H1 (cell line): ENCODE measurements around the gene NSA2. TPM values are rescaled to one million over a fixed set of nuclear protein-coding genes. Genes with fewer than 3 reads are reported as not detected.

Source experiments
- ATF2 ChIP-seq: IDR thresholded peaks from 2 replicates; pipeline ENCODE4 v1.6.1; 2012; ENCODE audit warnings: low read length, inconsistent platforms
- CEBPB ChIP-seq: IDR thresholded peaks from 2 replicates; pipeline ENCODE4 v1.6.1; 2012; ENCODE audit warnings: low read depth, low read length
- CHD2 ChIP-seq: IDR thresholded peaks from 2 replicates; pipeline ENCODE4 v1.6.1; 2012; ENCODE audit warnings: low read length, improper control_type of control experiment
- CHD7 ChIP-seq: fragments of 300-600 bp; sonication (generic); IDR thresholded peaks from 2 replicates; pipeline ENCODE4 v1.7.1; 2012; ENCODE audit warnings: low read length, moderate library complexity, mild to moderate bottlenecking, inconsistent platforms; ENCODE audit not compliant: insufficient replicate concordance
- EP300 ChIP-seq, 2 experiments: IDR thresholded peaks; 1 replicate in 1 of 2; 2 replicates in 1 of 2; pipeline ENCODE4 v1.6.1; 2011 to 2012; ENCODE audit warnings: low read depth in 2 of 2, low read length in 2 of 2, mild to moderate bottlenecking in 2 of 2, borderline replicate concordance in 1 of 2, inconsistent platforms in 1 of 2, moderate library complexity in 1 of 2
- HDAC6 ChIP-seq: IDR thresholded peaks from one replicate; pipeline ENCODE4 v1.7.1; 2012; ENCODE audit warnings: low read depth, mild to moderate bottlenecking, inconsistent platforms, low read length, moderate library complexity
- TEAD4 ChIP-seq: IDR thresholded peaks from 2 replicates; pipeline ENCODE4 v1.6.1; 2012; ENCODE audit warnings: low read depth, low read length, inconsistent platforms, mixed read lengths
- polyA plus RNA-seq, 7 experiments: library from polyadenylated mRNA; depleted of rRNA in 3 of 7; stranded (reverse) in 5 of 7; unstranded in 2 of 7; fragments of >200 nt in 5 of 7; fragments of 200-250 nt in 2 of 7; gene quantifications; 1 replicate in 5 of 7; 2 replicates in 1 of 7; 4 replicates in 1 of 7; pipeline versions ENCODE4 v1.2.1 to v1.2.3, GENCODE V29; 2011 to 2013; ENCODE audit warnings: missing spikeins in 2 of 7, mixed read lengths in 2 of 7
- total RNA-seq: library from RNA; stranded (reverse); fragmentation: NEBNext Ultra II Directional; extraction: Animal tissue kit (Norgen Biotek cat#: 25700); gene quantifications from 2 replicates; pipeline ENCODE4 v1.2.1, GENCODE V29; 2021

Gene NSA2
- total and polyA plus RNA-seq, 2 of the 8 experiments (the other 6 are each of a cell fraction or from before 2014, with no cell fraction given): 17.0 to 68.7 TPM

GRCh38 chr5:74761241-74761640, 5.8 kb upstream of the NSA2 start (continued):
- TF ChIP-seq CHD7 (no peak), CEBPB (no peak), EP300 (IDR thresholded peaks at IDR 0.05; ENCODE audit: borderline replicate concordance in 1 of 2, low read depth in 2 of 2, low read length in 2 of 2) (no peak), CHD2 (no peak), TEAD4 (no peak), HDAC6 (no peak), ATF2 (no peak)
- TF ChIP-seq, all 59 proteins: peak for 0
